GM18907 (cell line): ENCODE measurements around the gene P4HB.

Source experiments
- ATAC-seq: cut with Tn5 transposase; IDR thresholded peaks from one replicate; pipeline ENCODE4 v1.9.1; 2021; ENCODE audit warnings: mild to moderate bottlenecking, moderate library complexity; ENCODE audit not compliant: unreplicated experiment

P4HB gene

GRCh38 chr17:81833160-81833920 is 27.0 kb downstream of the P4HB start, which contains the start of gene MCRIP1:
Gene MCRIP1, minus strand, starts transcription at chr17:81833291. Its CDS starts 8,785 bp downstream, at chr17:81824506.
- peak; percentile 64 for ATAC-seq

GRCh38 chr17:81832608-81833159 is 27.7 kb downstream of the P4HB start:
- peak; percentile 54 for ATAC-seq

GRCh38 chr17:81831957-81832607 is 28.3 kb downstream of the P4HB start:
- peak; percentile 20 for ATAC-seq

GRCh38 chr17:81831563-81831956 is 28.8 kb downstream of the P4HB start:
- no peak for ATAC-seq

- ATAC-seq: no peak
Measured at GRCh38 chr17:81829858-81830257, 30.5 kb downstream of the P4HB start.

GRCh38 chr17:81828656-81829055 is 31.7 kb downstream of the P4HB start:
- no peak for ATAC-seq

- ATAC-seq: no peak
Measured at GRCh38 chr17:81825841-81826466, 34.4 kb downstream of the P4HB start.

GRCh38 chr17:81824595-81824994 is 35.7 kb downstream of the P4HB start:
- no peak for ATAC-seq

- ATAC-seq: no peak
Measured at GRCh38 chr17:81823820-81824550, 36.4 kb downstream of the P4HB start.

GRCh38 chr17:81822996-81823819 is 37.1 kb downstream of the P4HB start:
- no peak for ATAC-seq

GRCh38 chr17:81822312-81822637 is 38.1 kb downstream of the P4HB start:
- ATAC-seq: no peak

GRCh38 chr17:81821603-81822311 is 38.6 kb downstream of the P4HB start:
- no peak for ATAC-seq

GRCh38 chr17:81821147-81821546 is 39.2 kb downstream of the P4HB start:
- ATAC-seq: no peak

- ATAC-seq: no peak
Measured at GRCh38 chr17:81819708-81820107, 40.6 kb downstream of the P4HB start.

- ATAC-seq: no peak
Measured at GRCh38 chr17:81817758-81818147, 42.6 kb downstream of the P4HB start.

GRCh38 chr17:81815646-81815986 is 44.7 kb downstream of the P4HB start:
- no peak for ATAC-seq

- no peak for ATAC-seq
Measured at GRCh38 chr17:81814748-81815645, 45.3 kb downstream of the P4HB start.

GRCh38 chr17:81813861-81814683 is 46.3 kb downstream of the P4HB start:
- ATAC-seq: no peak
